GM12878 (cell line): ENCODE measurements around the gene DCBLD2.

Source experiments
- CREB1 ChIP-seq: IDR thresholded peaks from 2 replicates; pipeline ENCODE4 v1.6.1; 2012; ENCODE audit warnings: low read depth, mild to moderate bottlenecking, inconsistent platforms
- CREM ChIP-seq: IDR thresholded peaks from 2 replicates; pipeline ENCODE4 v1.6.1; 2014; ENCODE audit warnings: antibody characterized with exemption, low read depth
- EP300 ChIP-seq, 2 experiments: fragments of 150-350 bp in 1 of 2; IDR thresholded peaks; 2 replicates each; pipeline ENCODE4 v1.6.1; 2011 to 2012; ENCODE audit warnings: low read depth in 2 of 2, low read length in 2 of 2, borderline replicate concordance in 1 of 2, improper control_type of control experiment in 1 of 2, inconsistent platforms in 1 of 2; ENCODE audit not compliant: control insufficient read depth in 1 of 2
- MEF2A ChIP-seq: IDR thresholded peaks from 2 replicates; pipeline ENCODE4 v1.6.1; 2011; ENCODE audit warnings: low read depth, mild to moderate bottlenecking, low read length, moderate library complexity; ENCODE audit not compliant: insufficient read depth
- NFYB ChIP-seq: IDR thresholded peaks from 2 replicates; pipeline ENCODE4 v1.6.1; 2011; ENCODE audit warnings: low read depth, mild to moderate bottlenecking, low read length, improper control_type of control experiment, moderate library complexity; ENCODE audit not compliant: insufficient read depth
- POLR2AphosphoS5 ChIP-seq: IDR thresholded peaks from 2 replicates; pipeline ENCODE4 v1.6.1; 2011; ENCODE audit warnings: mild to moderate bottlenecking, low read length, inconsistent platforms
- SMAD5 ChIP-seq: IDR thresholded peaks from 2 replicates; pipeline ENCODE4 v1.6.1; 2016; ENCODE audit warnings: antibody characterized with exemption, low read depth
- TF ChIP-seq, protein P1 (sequence below), 3 experiments: IDR thresholded peaks in 2 of 3; conservative IDR thresholded peaks in 1 of 3; 2 replicates each; pipeline ENCODE4 v1.5.1; 2011; ENCODE audit warnings: low read depth in 3 of 3, low read length in 3 of 3, mild to moderate bottlenecking in 3 of 3, control low read depth in 2 of 3, moderate library complexity in 2 of 3, inconsistent platforms in 1 of 3, mixed read lengths in 1 of 3; ENCODE audit not compliant: control insufficient read depth in 2 of 3, insufficient read depth in 1 of 3; ENCODE audit errors: extremely low read depth in 1 of 3
- TF ChIP-seq, protein P2 (sequence below): IDR thresholded peaks from 2 replicates; pipeline ENCODE4 v1.6.1; 2011; ENCODE audit warnings: borderline replicate concordance, low read depth, mild to moderate bottlenecking, moderate library complexity, low read length; ENCODE audit not compliant: insufficient read depth, poor library complexity, severe bottlenecking
- TF ChIP-seq, protein P3 (sequence below): IDR thresholded peaks from 2 replicates; pipeline ENCODE4 v1.6.1; 2012; ENCODE audit warnings: mild to moderate bottlenecking, low read depth, low read length
- TF ChIP-seq, protein P4 (sequence below): fragments of 450-650 bp; IDR thresholded peaks from 2 replicates; pipeline ENCODE4 v1.6.1; 2016; ENCODE audit warnings: mild to moderate bottlenecking, moderate library complexity, borderline replicate concordance
- TF ChIP-seq, protein P5 (sequence below): fragments of 450-650 bp; formaldehyde crosslinking; IDR thresholded peaks from 2 replicates; pipeline ENCODE4 v1.5.0; 2022; ENCODE audit warnings: mild to moderate bottlenecking, missing genetic modification characterization
- TF ChIP-seq, protein P6 (sequence below): IDR thresholded peaks from 2 replicates; pipeline ENCODE4 v1.6.1; 2011; ENCODE audit warnings: low read depth, mild to moderate bottlenecking, low read length, moderate library complexity, borderline replicate concordance; ENCODE audit errors: extremely low read depth

DNA sequence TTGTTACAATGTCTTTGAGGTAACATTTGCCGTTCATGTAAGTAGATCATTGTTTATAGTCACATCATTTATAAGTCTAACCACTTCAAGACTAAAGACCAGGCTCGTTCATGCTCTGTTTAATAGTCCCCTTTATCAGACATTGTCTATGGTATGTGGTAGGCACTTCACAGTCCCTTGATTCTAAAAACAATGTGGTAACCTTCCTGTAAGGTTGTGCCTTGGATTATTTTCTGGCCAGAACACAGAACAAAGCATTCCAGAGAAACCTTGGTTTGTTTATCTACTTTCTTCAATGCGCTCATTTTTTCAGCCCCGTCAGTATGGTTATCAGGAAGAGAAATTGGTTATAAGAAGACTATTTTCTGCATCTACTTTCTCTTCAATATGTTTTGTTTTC is 154.6 kb downstream of the DCBLD2 start:
- TF ChIP-seq POLR2AphosphoS5 (no peak), CREM (no peak), SMAD5 (no peak), MEF2A (no peak), CREB1 (no peak), EP300 (IDR thresholded peaks at IDR 0.05; ENCODE audit: borderline replicate concordance in 1 of 2, control insufficient read depth in 1 of 2, low read depth in 2 of 2, low read length in 2 of 2) (no peak), NFYB (no peak)
- TF ChIP-seq, protein P1, sequence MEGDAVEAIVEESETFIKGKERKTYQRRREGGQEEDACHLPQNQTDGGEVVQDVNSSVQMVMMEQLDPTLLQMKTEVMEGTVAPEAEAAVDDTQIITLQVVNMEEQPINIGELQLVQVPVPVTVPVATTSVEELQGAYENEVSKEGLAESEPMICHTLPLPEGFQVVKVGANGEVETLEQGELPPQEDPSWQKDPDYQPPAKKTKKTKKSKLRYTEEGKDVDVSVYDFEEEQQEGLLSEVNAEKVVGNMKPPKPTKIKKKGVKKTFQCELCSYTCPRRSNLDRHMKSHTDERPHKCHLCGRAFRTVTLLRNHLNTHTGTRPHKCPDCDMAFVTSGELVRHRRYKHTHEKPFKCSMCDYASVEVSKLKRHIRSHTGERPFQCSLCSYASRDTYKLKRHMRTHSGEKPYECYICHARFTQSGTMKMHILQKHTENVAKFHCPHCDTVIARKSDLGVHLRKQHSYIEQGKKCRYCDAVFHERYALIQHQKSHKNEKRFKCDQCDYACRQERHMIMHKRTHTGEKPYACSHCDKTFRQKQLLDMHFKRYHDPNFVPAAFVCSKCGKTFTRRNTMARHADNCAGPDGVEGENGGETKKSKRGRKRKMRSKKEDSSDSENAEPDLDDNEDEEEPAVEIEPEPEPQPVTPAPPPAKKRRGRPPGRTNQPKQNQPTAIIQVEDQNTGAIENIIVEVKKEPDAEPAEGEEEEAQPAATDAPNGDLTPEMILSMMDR (IDR thresholded peaks at IDR 0.05 in 2 of 3, conservative IDR thresholded peaks at IDR 0.05 in 1 of 3; ENCODE audit: control insufficient read depth in 2 of 3, extremely low read depth in 1 of 3, insufficient read depth in 1 of 3, low read depth in 3 of 3, low read length in 3 of 3): no peak
- TF ChIP-seq, protein P2, sequence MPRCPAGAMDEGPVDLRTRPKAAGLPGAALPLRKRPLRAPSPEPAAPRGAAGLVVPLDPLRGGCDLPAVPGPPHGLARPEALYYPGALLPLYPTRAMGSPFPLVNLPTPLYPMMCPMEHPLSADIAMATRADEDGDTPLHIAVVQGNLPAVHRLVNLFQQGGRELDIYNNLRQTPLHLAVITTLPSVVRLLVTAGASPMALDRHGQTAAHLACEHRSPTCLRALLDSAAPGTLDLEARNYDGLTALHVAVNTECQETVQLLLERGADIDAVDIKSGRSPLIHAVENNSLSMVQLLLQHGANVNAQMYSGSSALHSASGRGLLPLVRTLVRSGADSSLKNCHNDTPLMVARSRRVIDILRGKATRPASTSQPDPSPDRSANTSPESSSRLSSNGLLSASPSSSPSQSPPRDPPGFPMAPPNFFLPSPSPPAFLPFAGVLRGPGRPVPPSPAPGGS: no peak
- TF ChIP-seq, protein P3, sequence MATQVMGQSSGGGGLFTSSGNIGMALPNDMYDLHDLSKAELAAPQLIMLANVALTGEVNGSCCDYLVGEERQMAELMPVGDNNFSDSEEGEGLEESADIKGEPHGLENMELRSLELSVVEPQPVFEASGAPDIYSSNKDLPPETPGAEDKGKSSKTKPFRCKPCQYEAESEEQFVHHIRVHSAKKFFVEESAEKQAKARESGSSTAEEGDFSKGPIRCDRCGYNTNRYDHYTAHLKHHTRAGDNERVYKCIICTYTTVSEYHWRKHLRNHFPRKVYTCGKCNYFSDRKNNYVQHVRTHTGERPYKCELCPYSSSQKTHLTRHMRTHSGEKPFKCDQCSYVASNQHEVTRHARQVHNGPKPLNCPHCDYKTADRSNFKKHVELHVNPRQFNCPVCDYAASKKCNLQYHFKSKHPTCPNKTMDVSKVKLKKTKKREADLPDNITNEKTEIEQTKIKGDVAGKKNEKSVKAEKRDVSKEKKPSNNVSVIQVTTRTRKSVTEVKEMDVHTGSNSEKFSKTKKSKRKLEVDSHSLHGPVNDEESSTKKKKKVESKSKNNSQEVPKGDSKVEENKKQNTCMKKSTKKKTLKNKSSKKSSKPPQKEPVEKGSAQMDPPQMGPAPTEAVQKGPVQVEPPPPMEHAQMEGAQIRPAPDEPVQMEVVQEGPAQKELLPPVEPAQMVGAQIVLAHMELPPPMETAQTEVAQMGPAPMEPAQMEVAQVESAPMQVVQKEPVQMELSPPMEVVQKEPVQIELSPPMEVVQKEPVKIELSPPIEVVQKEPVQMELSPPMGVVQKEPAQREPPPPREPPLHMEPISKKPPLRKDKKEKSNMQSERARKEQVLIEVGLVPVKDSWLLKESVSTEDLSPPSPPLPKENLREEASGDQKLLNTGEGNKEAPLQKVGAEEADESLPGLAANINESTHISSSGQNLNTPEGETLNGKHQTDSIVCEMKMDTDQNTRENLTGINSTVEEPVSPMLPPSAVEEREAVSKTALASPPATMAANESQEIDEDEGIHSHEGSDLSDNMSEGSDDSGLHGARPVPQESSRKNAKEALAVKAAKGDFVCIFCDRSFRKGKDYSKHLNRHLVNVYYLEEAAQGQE: no peak
- TF ChIP-seq, protein P4, sequence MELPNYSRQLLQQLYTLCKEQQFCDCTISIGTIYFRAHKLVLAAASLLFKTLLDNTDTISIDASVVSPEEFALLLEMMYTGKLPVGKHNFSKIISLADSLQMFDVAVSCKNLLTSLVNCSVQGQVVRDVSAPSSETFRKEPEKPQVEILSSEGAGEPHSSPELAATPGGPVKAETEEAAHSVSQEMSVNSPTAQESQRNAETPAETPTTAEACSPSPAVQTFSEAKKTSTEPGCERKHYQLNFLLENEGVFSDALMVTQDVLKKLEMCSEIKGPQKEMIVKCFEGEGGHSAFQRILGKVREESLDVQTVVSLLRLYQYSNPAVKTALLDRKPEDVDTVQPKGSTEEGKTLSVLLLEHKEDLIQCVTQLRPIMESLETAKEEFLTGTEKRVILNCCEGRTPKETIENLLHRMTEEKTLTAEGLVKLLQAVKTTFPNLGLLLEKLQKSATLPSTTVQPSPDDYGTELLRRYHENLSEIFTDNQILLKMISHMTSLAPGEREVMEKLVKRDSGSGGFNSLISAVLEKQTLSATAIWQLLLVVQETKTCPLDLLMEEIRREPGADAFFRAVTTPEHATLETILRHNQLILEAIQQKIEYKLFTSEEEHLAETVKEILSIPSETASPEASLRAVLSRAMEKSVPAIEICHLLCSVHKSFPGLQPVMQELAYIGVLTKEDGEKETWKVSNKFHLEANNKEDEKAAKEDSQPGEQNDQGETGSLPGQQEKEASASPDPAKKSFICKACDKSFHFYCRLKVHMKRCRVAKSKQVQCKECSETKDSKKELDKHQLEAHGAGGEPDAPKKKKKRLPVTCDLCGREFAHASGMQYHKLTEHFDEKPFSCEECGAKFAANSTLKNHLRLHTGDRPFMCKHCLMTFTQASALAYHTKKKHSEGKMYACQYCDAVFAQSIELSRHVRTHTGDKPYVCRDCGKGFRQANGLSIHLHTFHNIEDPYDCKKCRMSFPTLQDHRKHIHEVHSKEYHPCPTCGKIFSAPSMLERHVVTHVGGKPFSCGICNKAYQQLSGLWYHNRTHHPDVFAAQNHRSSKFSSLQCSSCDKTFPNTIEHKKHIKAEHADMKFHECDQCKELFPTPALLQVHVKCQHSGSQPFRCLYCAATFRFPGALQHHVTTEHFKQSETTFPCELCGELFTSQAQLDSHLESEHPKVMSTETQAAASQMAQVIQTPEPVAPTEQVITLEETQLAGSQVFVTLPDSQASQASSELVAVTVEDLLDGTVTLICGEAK: no peak
- TF ChIP-seq, protein P5, sequence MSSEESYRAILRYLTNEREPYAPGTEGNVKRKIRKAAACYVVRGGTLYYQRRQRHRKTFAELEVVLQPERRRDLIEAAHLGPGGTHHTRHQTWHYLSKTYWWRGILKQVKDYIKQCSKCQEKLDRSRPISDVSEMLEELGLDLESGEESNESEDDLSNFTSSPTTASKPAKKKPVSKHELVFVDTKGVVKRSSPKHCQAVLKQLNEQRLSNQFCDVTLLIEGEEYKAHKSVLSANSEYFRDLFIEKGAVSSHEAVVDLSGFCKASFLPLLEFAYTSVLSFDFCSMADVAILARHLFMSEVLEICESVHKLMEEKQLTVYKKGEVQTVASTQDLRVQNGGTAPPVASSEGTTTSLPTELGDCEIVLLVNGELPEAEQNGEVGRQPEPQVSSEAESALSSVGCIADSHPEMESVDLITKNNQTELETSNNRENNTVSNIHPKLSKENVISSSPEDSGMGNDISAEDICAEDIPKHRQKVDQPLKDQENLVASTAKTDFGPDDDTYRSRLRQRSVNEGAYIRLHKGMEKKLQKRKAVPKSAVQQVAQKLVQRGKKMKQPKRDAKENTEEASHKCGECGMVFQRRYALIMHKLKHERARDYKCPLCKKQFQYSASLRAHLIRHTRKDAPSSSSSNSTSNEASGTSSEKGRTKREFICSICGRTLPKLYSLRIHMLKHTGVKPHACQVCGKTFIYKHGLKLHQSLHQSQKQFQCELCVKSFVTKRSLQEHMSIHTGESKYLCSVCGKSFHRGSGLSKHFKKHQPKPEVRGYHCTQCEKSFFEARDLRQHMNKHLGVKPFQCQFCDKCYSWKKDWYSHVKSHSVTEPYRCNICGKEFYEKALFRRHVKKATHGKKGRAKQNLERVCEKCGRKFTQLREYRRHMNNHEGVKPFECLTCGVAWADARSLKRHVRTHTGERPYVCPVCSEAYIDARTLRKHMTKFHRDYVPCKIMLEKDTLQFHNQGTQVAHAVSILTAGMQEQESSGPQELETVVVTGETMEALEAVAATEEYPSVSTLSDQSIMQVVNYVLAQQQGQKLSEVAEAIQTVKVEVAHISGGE (CRISPR knock-in tag): no peak
- TF ChIP-seq, protein P6, sequence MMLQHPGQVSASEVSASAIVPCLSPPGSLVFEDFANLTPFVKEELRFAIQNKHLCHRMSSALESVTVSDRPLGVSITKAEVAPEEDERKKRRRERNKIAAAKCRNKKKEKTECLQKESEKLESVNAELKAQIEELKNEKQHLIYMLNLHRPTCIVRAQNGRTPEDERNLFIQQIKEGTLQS: no peak
